ENCODE results near the gene ATP5F1B. TPM values are rescaled to one million over a fixed set of nuclear protein-coding genes. Genes with fewer than 3 reads are reported as not detected.

Gene ATP5F1B
- total and polyA plus RNA-seq, 9 of the 15 experiments (the other 6 are each of a cell fraction or from before 2014, with no cell fraction given): 908 to 3,125 (median 1,482) TPM

GRCh38 chr12:56688846-56689109 is 43.0 kb upstream of the ATP5F1B start (continued):
- TF ChIP-seq BRF1 (IDR thresholded peaks at IDR 0.05; ENCODE audit: borderline replicate concordance, extremely low read depth, insufficient read length) (no peak), FOSL1 (tag; conservative IDR thresholded peaks at IDR 0.05) (peak; percentile 62; the same call in 1 of the 2 replicates), ZNF76 (CRISPR knock-in tag; IDR thresholded peaks at IDR 0.05; ENCODE audit: borderline replicate concordance) (no peak), GATAD2B (IDR thresholded peaks at IDR 0.05; ENCODE audit: borderline replicate concordance) (no peak), HINFP (tag; conservative IDR thresholded peaks at IDR 0.05; ENCODE audit: low read depth) (no peak), CBFA2T2 (conservative IDR thresholded peaks at IDR 0.05) (no peak), E2F6 (IDR thresholded peaks at IDR 0.05; ENCODE audit: borderline replicate concordance in 1 of 2, extremely low read depth in 1 of 2, insufficient read depth in 1 of 2, insufficient read length in 1 of 2, low read depth in 1 of 2, low read length in 1 of 2, poor library complexity in 1 of 2, severe bottlenecking in 1 of 2) (no peak), ZNF3 (CRISPR knock-in tag; IDR thresholded peaks at IDR 0.05) (no peak), SMAD2 (IDR thresholded peaks at IDR 0.05; ENCODE audit: low read depth, low read length) (no peak), SMARCB1 (IDR thresholded peaks at IDR 0.05; ENCODE audit: insufficient read length, low read depth) (no peak), SOX6 (IDR thresholded peaks at IDR 0.05) (no peak), KAT7 (CRISPR knock-in tag; IDR thresholded peaks at IDR 0.05; ENCODE audit: borderline replicate concordance) (no peak), ZNF121 (CRISPR knock-in tag; conservative IDR thresholded peaks at IDR 0.05) (no peak), ZNF445 (CRISPR knock-in tag; IDR thresholded peaks at IDR 0.05; ENCODE audit: low read depth) (0 out of 2 replicates have a peak, but pooled peaks have one; percentile 2), POLR2H (tag; IDR thresholded peaks at IDR 0.05; ENCODE audit: low read depth) (peak; percentile 6), POLR2B (IDR thresholded peaks at IDR 0.05; ENCODE audit: low read depth, partially characterized antibody) (no peak), TFAP4 (CRISPR knock-in tag; IDR thresholded peaks at IDR 0.05; ENCODE audit: borderline replicate concordance) (no peak), NUFIP1 (IDR thresholded peaks at IDR 0.05; ENCODE audit: partially characterized antibody) (no peak), ZNF174 (CRISPR knock-in tag; IDR thresholded peaks at IDR 0.05) (no peak), ZNF282 (CRISPR knock-in tag; IDR thresholded peaks at IDR 0.05) (no peak), ELF2 (CRISPR knock-in tag; IDR thresholded peaks at IDR 0.05) (no peak), ZNF778 (CRISPR knock-in tag; IDR thresholded peaks at IDR 0.05) (no peak), TOE1 (IDR thresholded peaks at IDR 0.05; ENCODE audit: borderline replicate concordance) (no peak), TOE1 (CRISPR knock-in tag; IDR thresholded peaks at IDR 0.05; ENCODE audit: borderline replicate concordance, low read depth) (no peak), NR2C2 (CRISPR knock-in tag; IDR thresholded peaks at IDR 0.05) (no peak), NR2C2 (tag; IDR thresholded peaks at IDR 0.05) (peak; percentile 8; the same call in 1 of the 2 replicates), PRMT5 (CRISPR knock-in tag; IDR thresholded peaks at IDR 0.05) (no peak), ETV1 (tag; conservative IDR thresholded peaks at IDR 0.05; ENCODE audit: low read depth) (no peak)
- TF ChIP-seq, protein P1, sequence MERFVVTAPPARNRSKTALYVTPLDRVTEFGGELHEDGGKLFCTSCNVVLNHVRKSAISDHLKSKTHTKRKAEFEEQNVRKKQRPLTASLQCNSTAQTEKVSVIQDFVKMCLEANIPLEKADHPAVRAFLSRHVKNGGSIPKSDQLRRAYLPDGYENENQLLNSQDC (CRISPR knock-in tag; IDR thresholded peaks at IDR 0.05): no peak; the same call in 1 of the 2 replicates
